Keratinocyte (primary cell): ENCODE data around the gene NOP16. TPM values are rescaled to one million over a fixed set of nuclear protein-coding genes. Genes with fewer than 3 reads are reported as not detected.

Experiments used
- DNase-seq: peaks from one replicate; pipeline ENCODE4 v3.0.0-alpha.2; 2011; ENCODE audit warnings: low read depth, missing footprints, low spot score
- FAIRE-seq: peaks from 2 replicates; lab custom pipeline; 2011; peaks lifted over from hg19 to GRCh38; lab: Jason Lieb, UNC
- H2AFZ ChIP-seq: 2 replicates; pipeline ENCODE4 v1.6.0; 2012; ENCODE audit warnings: low read length, control low read depth, inconsistent platforms; ENCODE audit not compliant: control insufficient read depth
- H3K27ac ChIP-seq: 2 replicates; pipeline ENCODE4 v1.5.1; 2011; ENCODE audit warnings: low read length; ENCODE audit not compliant: control insufficient read depth, insufficient read depth
- H3K27me3 ChIP-seq: 3 replicates; pipeline ENCODE4 v1.6.0; 2011; ENCODE audit warnings: low read length; ENCODE audit not compliant: control insufficient read depth, insufficient read depth; ENCODE audit errors: extremely low read depth
- H3K36me3 ChIP-seq, 2 experiments: 2 replicates in 1 of 2; 3 replicates in 1 of 2; pipeline ENCODE4 v1.5.1; 2011; ENCODE audit warnings: low read length in 2 of 2, mild to moderate bottlenecking in 1 of 2; ENCODE audit not compliant: control insufficient read depth in 2 of 2, insufficient read depth in 2 of 2; ENCODE audit errors: extremely low read depth in 1 of 2
- H3K4me1 ChIP-seq: 3 replicates; pipeline ENCODE4 v1.5.1; 2011; ENCODE audit warnings: low read length; ENCODE audit not compliant: control insufficient read depth, insufficient read depth; ENCODE audit errors: extremely low read depth
- H3K4me2 ChIP-seq: 3 replicates; pipeline ENCODE4 v1.6.0; 2011; ENCODE audit warnings: low read depth, low read length; ENCODE audit not compliant: control insufficient read depth, insufficient read depth; ENCODE audit errors: extremely low read depth
- H3K4me3 ChIP-seq, 3 experiments: fragments of 200-600 bp in 1 of 3; sonication (generic) in 1 of 3; 2 replicates in 2 of 3; 3 replicates in 1 of 3; pipeline ENCODE4 v1.5.1; 2011 to 2016; ENCODE audit warnings: low read length in 3 of 3, mild to moderate bottlenecking in 3 of 3, control low read depth in 2 of 3, inconsistent platforms in 1 of 3, low read depth in 1 of 3, mixed read lengths in 1 of 3, mixed run types in 1 of 3, moderate library complexity in 1 of 3; ENCODE audit not compliant: control insufficient read depth in 2 of 3, insufficient read depth in 2 of 3; ENCODE audit errors: extremely low read depth in 1 of 3
- H3K79me2 ChIP-seq: 2 replicates; pipeline ENCODE4 v1.6.0; 2012; ENCODE audit warnings: low read length; ENCODE audit not compliant: control insufficient read depth, insufficient read depth
- H3K9ac ChIP-seq: 3 replicates; pipeline ENCODE4 v1.6.0; 2011; ENCODE audit warnings: low read length; ENCODE audit not compliant: control insufficient read depth, insufficient read depth; ENCODE audit errors: extremely low read depth
- H3K9me1 ChIP-seq: 3 replicates; pipeline ENCODE4 v1.6.0; 2011; ENCODE audit warnings: low read length; ENCODE audit not compliant: control insufficient read depth, insufficient read depth; ENCODE audit errors: extremely low read depth
- H3K9me3 ChIP-seq: 2 replicates; pipeline ENCODE4 v1.5.1; 2012; ENCODE audit warnings: low read depth, low read length; ENCODE audit not compliant: control insufficient read depth
- H4K20me1 ChIP-seq: 3 replicates; pipeline ENCODE4 v1.6.0; 2011; ENCODE audit warnings: low read length; ENCODE audit not compliant: control insufficient read depth, insufficient read depth; ENCODE audit errors: extremely low read depth
- EZH2 ChIP-seq: IDR thresholded peaks from one replicate; pipeline ENCODE4 v1.6.1; 2012; ENCODE audit warnings: inconsistent platforms, mild to moderate bottlenecking, low read length, moderate library complexity
- dilution Hi-C: fragments of 300-500 bp; cut with MboI; formaldehyde crosslinking; loops from one replicate; pipeline ENCODE4 v1.7.0; 2020; ENCODE audit warnings: low sequenced_read_pairs; ENCODE audit not compliant: extremely low pct_ligation_motif_present
- polyA plus RNA-seq, 5 experiments: library from polyadenylated mRNA; depleted of rRNA in 3 of 5; stranded (reverse) in 3 of 5; stranded (forward) in 1 of 5; unstranded in 1 of 5; fragments of >200 nt; gene quantifications; 1 replicate in 1 of 5; 2 replicates in 3 of 5; 3 replicates in 1 of 5; pipeline versions ENCODE4 v1.2.1 to v1.2.3, GENCODE V29; 2011 to 2012; ENCODE audit warnings: missing spikeins in 2 of 5, low read depth in 1 of 5, low replicate concordance in 1 of 5
- TF ChIP-seq, protein P1 (sequence below), 3 experiments: IDR thresholded peaks in 1 of 3; conservative IDR thresholded peaks in 1 of 3; optimal IDR thresholded peaks in 1 of 3; 2 replicates in 2 of 3; 3 replicates in 1 of 3; pipeline versions ENCODE3 to v1.5.1; 2011; ENCODE audit warnings: low read length in 3 of 3, mild to moderate bottlenecking in 3 of 3, moderate library complexity in 2 of 3, control low read depth in 1 of 3, inconsistent platforms in 1 of 3; ENCODE audit not compliant: insufficient read depth in 2 of 3; ENCODE audit errors: extremely low read depth in 1 of 3

The NOP16 gene
- polyA plus RNA-seq, 1 donor (not counting 4 experiments of a cell fraction or from before 2014, with no cell fraction given): 96.7 TPM

DNA sequence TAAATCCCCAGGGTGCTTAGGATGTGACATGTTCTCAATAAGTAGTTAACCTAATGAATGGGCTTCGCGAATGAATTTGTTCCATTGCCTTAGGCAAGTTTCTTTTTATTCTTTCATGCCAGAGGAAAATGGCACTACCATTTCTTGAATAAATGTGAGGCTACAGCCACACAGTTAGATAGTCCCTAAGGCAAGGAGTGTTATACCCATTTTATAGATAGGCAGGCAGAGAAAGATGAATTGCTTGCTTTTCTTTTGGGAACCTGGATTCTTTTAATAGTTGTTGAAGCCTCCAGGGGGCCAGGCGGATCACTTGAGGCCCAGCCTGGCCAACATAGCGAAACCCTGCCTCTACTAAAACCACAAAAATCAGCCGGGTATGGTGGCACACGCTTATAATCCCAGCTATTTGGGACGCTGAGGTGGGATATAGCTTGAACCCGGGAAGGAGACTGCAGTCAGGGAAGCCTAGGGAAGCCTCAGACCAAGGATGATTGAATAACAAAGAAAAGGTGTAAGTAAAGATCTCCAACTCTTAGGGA is 943 bp downstream of the NOP16 start:
- peaks cover 18% of the 10 kb centered on the region for H3K4me1 ChIP-seq
- no peak overlapping the region for H2AFZ ChIP-seq
- peaks cover 38% of the 10 kb centered on the region for H3K79me2 ChIP-seq
- no peak for DNase-seq
- TF ChIP-seq, protein P1, sequence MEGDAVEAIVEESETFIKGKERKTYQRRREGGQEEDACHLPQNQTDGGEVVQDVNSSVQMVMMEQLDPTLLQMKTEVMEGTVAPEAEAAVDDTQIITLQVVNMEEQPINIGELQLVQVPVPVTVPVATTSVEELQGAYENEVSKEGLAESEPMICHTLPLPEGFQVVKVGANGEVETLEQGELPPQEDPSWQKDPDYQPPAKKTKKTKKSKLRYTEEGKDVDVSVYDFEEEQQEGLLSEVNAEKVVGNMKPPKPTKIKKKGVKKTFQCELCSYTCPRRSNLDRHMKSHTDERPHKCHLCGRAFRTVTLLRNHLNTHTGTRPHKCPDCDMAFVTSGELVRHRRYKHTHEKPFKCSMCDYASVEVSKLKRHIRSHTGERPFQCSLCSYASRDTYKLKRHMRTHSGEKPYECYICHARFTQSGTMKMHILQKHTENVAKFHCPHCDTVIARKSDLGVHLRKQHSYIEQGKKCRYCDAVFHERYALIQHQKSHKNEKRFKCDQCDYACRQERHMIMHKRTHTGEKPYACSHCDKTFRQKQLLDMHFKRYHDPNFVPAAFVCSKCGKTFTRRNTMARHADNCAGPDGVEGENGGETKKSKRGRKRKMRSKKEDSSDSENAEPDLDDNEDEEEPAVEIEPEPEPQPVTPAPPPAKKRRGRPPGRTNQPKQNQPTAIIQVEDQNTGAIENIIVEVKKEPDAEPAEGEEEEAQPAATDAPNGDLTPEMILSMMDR (optimal IDR thresholded peaks at IDR 0.05 in 1 of 3, IDR thresholded peaks at IDR 0.05 in 1 of 3, conservative IDR thresholded peaks at IDR 0.05 in 1 of 3; ENCODE audit: extremely low read depth in 1 of 3, insufficient read depth in 2 of 3, low read length in 3 of 3): no peak
- no peak for TF ChIP-seq EZH2
- H3K4me3 ChIP-seq: peak overlapping the region; percentile 88 to 91 (median 90)
- dilution Hi-C loops: no loop called here
- peak overlapping the region; percentile 92 for H3K9ac ChIP-seq
- no peaks in the 10 kb centered on the region for H3K9me3 ChIP-seq
- H3K4me2 ChIP-seq: peak overlapping the region; percentile 93
- H3K27me3 ChIP-seq: no peaks in the 10 kb centered on the region
- no peak for FAIRE-seq
- H4K20me1 ChIP-seq: peaks cover 6% of the 10 kb centered on the region
- H3K36me3 ChIP-seq: peaks cover 48 to 66% of the 10 kb centered on the region in 2 experiments
- H3K27ac ChIP-seq: peak overlapping the region; percentile 93
- no peaks in the 10 kb centered on the region for H3K9me1 ChIP-seq

DNA sequence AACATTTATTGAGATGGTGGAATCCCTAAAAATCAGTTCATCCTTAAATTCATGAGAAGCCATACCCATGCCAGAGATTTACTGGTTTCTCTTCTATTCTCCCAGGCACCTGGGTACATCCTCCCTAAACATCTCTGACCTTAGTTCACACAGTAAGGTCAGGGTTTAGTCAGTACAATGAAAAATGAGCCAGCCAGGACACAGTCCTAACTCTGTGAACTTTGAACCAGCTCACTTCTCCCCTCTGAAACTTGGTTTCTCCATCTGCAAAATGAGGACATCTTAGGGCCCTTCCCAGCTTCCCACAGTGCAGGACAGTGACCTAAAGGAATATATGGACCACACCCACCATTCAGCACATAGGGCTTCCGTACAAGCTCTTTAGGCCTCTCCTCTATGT is 1.9 kb downstream of the NOP16 start:
- H3K79me2 ChIP-seq: peaks cover 38% of the 10 kb centered on the region
- H4K20me1 ChIP-seq: peaks cover 6% of the 10 kb centered on the region
- H3K27me3 ChIP-seq: no peaks in the 10 kb centered on the region
- peaks cover 48 to 67% of the 10 kb centered on the region in 2 experiments for H3K36me3 ChIP-seq
- no peak overlapping the region for H3K27ac ChIP-seq
- no peaks in the 10 kb centered on the region for H3K9me3 ChIP-seq
- FAIRE-seq (no peak), DNase-seq (no peak)
- peak overlapping the region in 2 of 3 experiments; percentile 88 to 91 for H3K4me3 ChIP-seq
- dilution Hi-C loops: no loop called here
- peak overlapping the region; percentile 93 for H3K4me2 ChIP-seq
- TF ChIP-seq, protein P1 (optimal IDR thresholded peaks at IDR 0.05 in 1 of 3, IDR thresholded peaks at IDR 0.05 in 1 of 3, conservative IDR thresholded peaks at IDR 0.05 in 1 of 3; ENCODE audit: extremely low read depth in 1 of 3, insufficient read depth in 2 of 3, low read length in 3 of 3): no peak
- no peak for TF ChIP-seq EZH2
- H3K4me1 ChIP-seq: peaks cover 18% of the 10 kb centered on the region
- H2AFZ ChIP-seq: no peak overlapping the region
- no peaks in the 10 kb centered on the region for H3K9me1 ChIP-seq
- H3K9ac ChIP-seq: peak overlapping the region; percentile 25
